MM.1S (cell line): ENCODE results near the gene KIF5C.

Experiments
- DNase-seq: peaks from one replicate; pipeline ENCODE4 v3.0.0-alpha.2; 2015
- H2AFZ ChIP-seq: fragments of 300-600 bp; sonication (generic); 2 replicates; pipeline ENCODE4 v1.6.0; 2016; ENCODE audit warnings: antibody characterized with exemption, low read length
- H3F3A ChIP-seq: fragments of 300-600 bp; sonication (generic); 2 replicates; pipeline ENCODE4 v1.6.1; 2016; ENCODE audit warnings: mild to moderate bottlenecking, antibody characterized with exemption, low read length, moderate library complexity, mixed read lengths; ENCODE audit not compliant: insufficient read depth
- H3K27ac ChIP-seq: fragments of 300-600 bp; sonication (generic); 2 replicates; pipeline ENCODE4 v1.5.1; 2016; ENCODE audit warnings: mild to moderate bottlenecking, low read length
- H3K27me3 ChIP-seq: fragments of 300-600 bp; sonication (generic); replicated peaks from 2 replicates; pipeline ENCODE4 v1.6.0; 2016; ENCODE audit warnings: low read length; ENCODE audit not compliant: insufficient read depth
- H3K36me3 ChIP-seq: fragments of 300-600 bp; sonication (generic); replicated peaks from 2 replicates; pipeline ENCODE4 v1.6.1; 2016; ENCODE audit warnings: mild to moderate bottlenecking, low read length, mixed read lengths; ENCODE audit not compliant: insufficient read depth
- H3K4me1 ChIP-seq: fragments of 300-600 bp; sonication (generic); 2 replicates; pipeline ENCODE4 v1.6.1; 2016; ENCODE audit warnings: low read length, mixed read lengths
- H3K4me2 ChIP-seq: fragments of 300-600 bp; sonication (generic); 2 replicates; pipeline ENCODE4 v1.6.0; 2016; ENCODE audit warnings: low read depth, low read length
- H3K4me3 ChIP-seq: fragments of 300-600 bp; sonication (generic); 2 replicates; pipeline ENCODE4 v1.5.1; 2016; ENCODE audit warnings: low read length, mixed read lengths
- H3K79me2 ChIP-seq: fragments of 300-600 bp; sonication (generic); 2 replicates; pipeline ENCODE4 v1.6.1; 2016; ENCODE audit warnings: mixed run types, low read length, mixed read lengths
- H3K9ac ChIP-seq: fragments of 300-600 bp; sonication (generic); 2 replicates; pipeline ENCODE4 v1.6.1; 2016; ENCODE audit warnings: low read length, mixed read lengths
- H3K9me2 ChIP-seq: fragments of 300-600 bp; sonication (generic); replicated peaks from 2 replicates; pipeline ENCODE4 v1.6.1; 2016; ENCODE audit warnings: mild to moderate bottlenecking, low read length, mixed read lengths; ENCODE audit not compliant: insufficient read depth
- H3K9me3 ChIP-seq: fragments of 300-600 bp; sonication (generic); replicated peaks from 2 replicates; pipeline ENCODE4 v1.6.1; 2016; ENCODE audit warnings: mild to moderate bottlenecking, low read length, mixed read lengths; ENCODE audit not compliant: insufficient read depth
- H4K20me1 ChIP-seq: fragments of 300-600 bp; sonication (generic); 2 replicates; pipeline ENCODE4 v1.6.1; 2016; ENCODE audit warnings: mild to moderate bottlenecking, low read length, moderate library complexity, mixed read lengths; ENCODE audit not compliant: insufficient read depth
- EZH2 ChIP-seq: fragments of 300-600 bp; sonication (generic); optimal IDR thresholded peaks from 2 replicates; pipeline ENCODE3; 2017; ENCODE audit warnings: low read depth, mild to moderate bottlenecking, antibody characterized with exemption, low read length, mixed read lengths
- EZH2phosphoT487 ChIP-seq: fragments of 300-600 bp; sonication (generic); IDR thresholded peaks from 2 replicates; pipeline ENCODE4 v1.6.1; 2018; ENCODE audit warnings: antibody characterized with exemption, low read length
- TF ChIP-seq, protein P1 (sequence below): fragments of 300-600 bp; sonication (generic); IDR thresholded peaks from 2 replicates; pipeline ENCODE4 v1.5.1; 2016; ENCODE audit warnings: antibody characterized with exemption, low read length, mixed read lengths

Gene KIF5C

DNA sequence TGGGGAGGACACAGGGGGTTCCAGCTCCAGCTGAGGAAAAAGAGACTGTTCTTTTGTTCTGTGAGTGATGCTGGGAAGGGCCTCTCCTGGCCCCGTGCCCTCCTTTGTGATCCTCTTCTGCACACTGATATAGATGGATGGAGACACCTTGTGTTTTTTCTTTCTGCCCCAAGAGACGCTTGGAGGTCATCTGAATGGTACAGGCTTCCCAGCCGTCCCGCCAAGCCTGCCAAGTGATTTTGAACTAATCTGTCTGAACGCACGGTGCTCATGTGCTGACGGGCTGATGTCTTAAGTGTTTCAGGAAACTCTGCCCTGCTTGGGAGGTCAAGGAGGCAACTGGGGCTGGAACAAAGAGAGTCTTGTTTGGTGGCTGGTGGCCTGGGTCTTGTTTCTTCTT lies 57.5 kb downstream of the KIF5C start:
- Histone ChIP-seq H3K4me2 (no peak overlapping the region), H3K4me3 (no peak overlapping the region), H2AFZ (no peak overlapping the region), H3K9me3 (no peaks in the 10 kb centered on the region), H3F3A (no peaks in the 10 kb centered on the region), H3K36me3 (no peaks in the 10 kb centered on the region), H3K9me2 (no peaks in the 10 kb centered on the region), H3K79me2 (no peaks in the 10 kb centered on the region), H3K27ac (no peak overlapping the region), H3K4me1 (no peaks in the 10 kb centered on the region), H3K27me3 (no peaks in the 10 kb centered on the region), H3K9ac (no peak overlapping the region), H4K20me1 (no peaks in the 10 kb centered on the region)
- no peak for DNase-seq
- TF ChIP-seq EZH2 (no peak), EZH2phosphoT487 (no peak)
- TF ChIP-seq, protein P1, sequence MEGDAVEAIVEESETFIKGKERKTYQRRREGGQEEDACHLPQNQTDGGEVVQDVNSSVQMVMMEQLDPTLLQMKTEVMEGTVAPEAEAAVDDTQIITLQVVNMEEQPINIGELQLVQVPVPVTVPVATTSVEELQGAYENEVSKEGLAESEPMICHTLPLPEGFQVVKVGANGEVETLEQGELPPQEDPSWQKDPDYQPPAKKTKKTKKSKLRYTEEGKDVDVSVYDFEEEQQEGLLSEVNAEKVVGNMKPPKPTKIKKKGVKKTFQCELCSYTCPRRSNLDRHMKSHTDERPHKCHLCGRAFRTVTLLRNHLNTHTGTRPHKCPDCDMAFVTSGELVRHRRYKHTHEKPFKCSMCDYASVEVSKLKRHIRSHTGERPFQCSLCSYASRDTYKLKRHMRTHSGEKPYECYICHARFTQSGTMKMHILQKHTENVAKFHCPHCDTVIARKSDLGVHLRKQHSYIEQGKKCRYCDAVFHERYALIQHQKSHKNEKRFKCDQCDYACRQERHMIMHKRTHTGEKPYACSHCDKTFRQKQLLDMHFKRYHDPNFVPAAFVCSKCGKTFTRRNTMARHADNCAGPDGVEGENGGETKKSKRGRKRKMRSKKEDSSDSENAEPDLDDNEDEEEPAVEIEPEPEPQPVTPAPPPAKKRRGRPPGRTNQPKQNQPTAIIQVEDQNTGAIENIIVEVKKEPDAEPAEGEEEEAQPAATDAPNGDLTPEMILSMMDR = no peak

GRCh38 chr2:148933456-148933855 lies 58.4 kb downstream of the KIF5C start:
- Histone ChIP-seq H3K9ac (no peak overlapping the region), H3K36me3 (no peaks in the 10 kb centered on the region), H3K4me1 (no peaks in the 10 kb centered on the region), H3F3A (no peaks in the 10 kb centered on the region), H3K9me3 (no peaks in the 10 kb centered on the region), H3K27ac (no peak overlapping the region), H3K4me3 (no peak overlapping the region), H4K20me1 (no peaks in the 10 kb centered on the region), H3K79me2 (no peaks in the 10 kb centered on the region), H3K27me3 (no peaks in the 10 kb centered on the region), H3K4me2 (no peak overlapping the region), H3K9me2 (no peaks in the 10 kb centered on the region), H2AFZ (no peak overlapping the region)
- TF ChIP-seq EZH2phosphoT487 (no peak), EZH2 (no peak)
- TF ChIP-seq, protein P1 = no peak
- no peak for DNase-seq

GRCh38 chr2:148935791-148936190 lies 60.8 kb downstream of the KIF5C start:
- Histone ChIP-seq H3K4me1 (no peaks in the 10 kb centered on the region), H3K27me3 (no peaks in the 10 kb centered on the region), H3K9me2 (no peaks in the 10 kb centered on the region), H4K20me1 (no peaks in the 10 kb centered on the region), H3K36me3 (no peaks in the 10 kb centered on the region), H2AFZ (no peak overlapping the region), H3K4me3 (no peak overlapping the region), H3K9ac (no peak overlapping the region), H3K4me2 (no peak overlapping the region), H3K27ac (no peak overlapping the region), H3F3A (no peaks in the 10 kb centered on the region), H3K9me3 (no peaks in the 10 kb centered on the region), H3K79me2 (no peaks in the 10 kb centered on the region)
- TF ChIP-seq EZH2phosphoT487 = no peak
- TF ChIP-seq, protein P1 = no peak
- TF ChIP-seq EZH2 = no peak
- DNase-seq = no peak
